ENCODE data around the gene TRHDE. TPM values are rescaled to one million over a fixed set of nuclear protein-coding genes. Genes with fewer than 3 reads are reported as not detected.

The TRHDE gene
- total and polyA plus RNA-seq, 2 donors (not counting 1 experiment from before 2014, with no cell fraction given) = 7.3 to 8.8 TPM

DNA sequence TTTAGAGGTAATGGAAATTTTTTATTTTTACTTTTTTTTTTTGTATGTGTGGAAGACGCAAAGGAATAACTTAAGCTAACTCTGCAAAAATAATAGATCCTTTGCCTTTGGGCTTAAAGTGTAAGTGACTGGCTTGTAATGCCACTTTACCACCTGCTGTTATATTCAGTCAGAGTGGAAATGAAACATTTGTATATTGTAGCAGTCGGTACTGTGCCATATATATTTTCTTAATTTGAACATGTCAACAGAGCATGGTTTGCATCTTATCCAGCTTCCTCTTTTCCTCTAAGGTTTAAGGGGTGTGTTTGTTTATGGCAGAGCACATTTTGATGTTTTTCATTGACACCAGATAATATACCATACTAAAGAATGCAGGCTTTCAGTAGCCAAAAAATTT, 176.6 kb downstream of the TRHDE start:
- Histone ChIP-seq H3K4me1 (ENCODE audit: control insufficient read depth, extremely low read depth, insufficient read depth, low read length) (no peaks in the 10 kb centered on the region), H3K36me3 (ENCODE audit: control insufficient read depth, insufficient read depth, low read length) (no peaks in the 10 kb centered on the region), H3K4me2 (ENCODE audit: extremely low read depth, insufficient read depth, low read length) (no peak overlapping the region), H3K79me2 (ENCODE audit: control insufficient read depth, insufficient read depth, low read length) (no peaks in the 10 kb centered on the region), H3K9ac (ENCODE audit: insufficient read depth, low read length) (no peak overlapping the region), H2AFZ (ENCODE audit: low read length) (no peak overlapping the region), H4K20me1 (ENCODE audit: control insufficient read depth, extremely low read depth, insufficient read depth, low read length) (no peaks in the 10 kb centered on the region), H3K4me3 (replicated peaks in 1 of 4; ENCODE audit: control extremely low read depth in 1 of 4, insufficient read depth in 1 of 4, low read depth in 3 of 4, low read length in 4 of 4) (no peak overlapping the region), H3K27ac (ENCODE audit: insufficient read depth, low read length) (no peak overlapping the region), H3K27me3 (ENCODE audit: control insufficient read depth, insufficient read depth, low read length) (no peaks in the 10 kb centered on the region), H3K9me3 (ENCODE audit: control insufficient read depth, insufficient read depth, low read depth, low read length) (no peaks in the 10 kb centered on the region)
- DNase-seq (ENCODE audit: low read depth in 2 of 2) = no peak
- TF ChIP-seq CTCF (conservative IDR thresholded peaks at IDR 0.05 in 1 of 2, IDR thresholded peaks at IDR 0.05 in 1 of 2; ENCODE audit: low read depth in 1 of 2, low read length in 2 of 2) (no peak), EZH2 (IDR thresholded peaks at IDR 0.05; ENCODE audit: low read length, missing control alignments) (no peak)

DNA sequence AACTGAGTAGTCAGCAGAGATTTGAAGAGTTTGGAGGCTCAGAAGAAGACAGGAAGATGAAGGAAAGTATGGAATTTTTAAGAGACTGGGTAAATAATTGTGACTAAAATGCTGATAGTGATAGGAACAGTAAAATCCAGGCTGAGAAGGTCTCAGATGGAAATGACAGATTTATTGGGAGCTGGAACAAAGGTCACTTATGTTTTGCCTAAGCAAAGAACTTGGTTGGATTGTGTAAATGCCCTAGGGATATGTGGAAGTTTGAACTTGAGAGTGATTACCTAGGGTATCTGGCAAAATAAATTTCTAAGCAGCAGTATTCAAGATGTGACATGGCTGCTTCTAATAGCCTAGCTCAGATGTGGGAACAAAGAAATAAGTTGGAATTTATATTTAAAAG, 180.9 kb downstream of the TRHDE start:
- DNase-seq (ENCODE audit: low read depth in 2 of 2) = no peak
- no peak for TF ChIP-seq CTCF (conservative IDR thresholded peaks at IDR 0.05 in 1 of 2, IDR thresholded peaks at IDR 0.05 in 1 of 2; ENCODE audit: low read depth in 1 of 2, low read length in 2 of 2)
- TF ChIP-seq EZH2 (IDR thresholded peaks at IDR 0.05; ENCODE audit: low read length, missing control alignments) = no peak
- H3K27me3 ChIP-seq (ENCODE audit: control insufficient read depth, insufficient read depth, low read length) = no peaks in the 10 kb centered on the region
- H2AFZ ChIP-seq (ENCODE audit: low read length) = no peak overlapping the region
- H3K9ac ChIP-seq (ENCODE audit: insufficient read depth, low read length) = no peak overlapping the region
- no peaks in the 10 kb centered on the region for H3K79me2 ChIP-seq (ENCODE audit: control insufficient read depth, insufficient read depth, low read length)
- no peaks in the 10 kb centered on the region for H4K20me1 ChIP-seq (ENCODE audit: control insufficient read depth, extremely low read depth, insufficient read depth, low read length)
- H3K4me2 ChIP-seq (ENCODE audit: extremely low read depth, insufficient read depth, low read length) = no peak overlapping the region
- H3K9me3 ChIP-seq (ENCODE audit: control insufficient read depth, insufficient read depth, low read depth, low read length) = no peaks in the 10 kb centered on the region
- no peaks in the 10 kb centered on the region for H3K4me1 ChIP-seq (ENCODE audit: control insufficient read depth, extremely low read depth, insufficient read depth, low read length)
- no peaks in the 10 kb centered on the region for H3K36me3 ChIP-seq (ENCODE audit: control insufficient read depth, insufficient read depth, low read length)
- H3K4me3 ChIP-seq (replicated peaks in 1 of 4; ENCODE audit: control extremely low read depth in 1 of 4, insufficient read depth in 1 of 4, low read depth in 3 of 4, low read length in 4 of 4) = no peak overlapping the region
- no peak overlapping the region for H3K27ac ChIP-seq (ENCODE audit: insufficient read depth, low read length)

DNA sequence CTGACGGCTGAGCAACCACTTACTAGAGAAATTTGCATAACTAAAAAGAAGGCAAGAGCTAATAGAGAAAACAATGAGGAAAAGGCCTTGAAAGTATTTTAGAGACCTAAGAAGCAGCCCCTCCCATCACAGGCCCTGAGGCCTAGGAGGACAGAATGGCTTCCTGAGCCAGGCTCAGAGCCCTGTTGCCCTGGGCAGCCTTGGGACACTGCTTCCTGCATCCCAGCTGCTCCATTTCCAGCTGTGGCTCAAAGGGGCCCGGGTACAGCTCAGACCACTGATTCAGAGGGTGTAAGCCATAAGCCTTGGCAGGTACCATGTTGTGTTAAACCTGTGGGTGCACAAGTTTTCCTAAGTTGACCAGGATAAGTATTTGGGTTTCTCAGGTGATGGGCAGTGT, 181.4 kb downstream of the TRHDE start:
- H3K79me2 ChIP-seq (ENCODE audit: control insufficient read depth, insufficient read depth, low read length) = no peaks in the 10 kb centered on the region
- no peaks in the 10 kb centered on the region for H3K36me3 ChIP-seq (ENCODE audit: control insufficient read depth, insufficient read depth, low read length)
- no peak overlapping the region for H3K4me2 ChIP-seq (ENCODE audit: extremely low read depth, insufficient read depth, low read length)
- no peak overlapping the region for H3K4me3 ChIP-seq (replicated peaks in 1 of 4; ENCODE audit: control extremely low read depth in 1 of 4, insufficient read depth in 1 of 4, low read depth in 3 of 4, low read length in 4 of 4)
- H3K27ac ChIP-seq (ENCODE audit: insufficient read depth, low read length) = no peak overlapping the region
- TF ChIP-seq CTCF (conservative IDR thresholded peaks at IDR 0.05 in 1 of 2, IDR thresholded peaks at IDR 0.05 in 1 of 2; ENCODE audit: low read depth in 1 of 2, low read length in 2 of 2) (no peak), EZH2 (IDR thresholded peaks at IDR 0.05; ENCODE audit: low read length, missing control alignments) (no peak)
- no peak for DNase-seq (ENCODE audit: low read depth in 2 of 2)
- H3K9ac ChIP-seq (ENCODE audit: insufficient read depth, low read length) = no peak overlapping the region
- no peaks in the 10 kb centered on the region for H3K27me3 ChIP-seq (ENCODE audit: control insufficient read depth, insufficient read depth, low read length)
- no peak overlapping the region for H2AFZ ChIP-seq (ENCODE audit: low read length)
- H3K9me3 ChIP-seq (ENCODE audit: control insufficient read depth, insufficient read depth, low read depth, low read length) = no peaks in the 10 kb centered on the region
- H4K20me1 ChIP-seq (ENCODE audit: control insufficient read depth, extremely low read depth, insufficient read depth, low read length) = no peaks in the 10 kb centered on the region
- H3K4me1 ChIP-seq (ENCODE audit: control insufficient read depth, extremely low read depth, insufficient read depth, low read length) = no peaks in the 10 kb centered on the region

Measured in fibroblast of lung (primary cell).